Left colon (tissue), 2 donors: Measurements from ENCODE around the gene SLC25A18. TPM values are rescaled to one million over a fixed set of nuclear protein-coding genes. Genes with fewer than 3 reads are reported as not detected.
"Not testable (repeated sequence)": the region's sequence is repeated elsewhere in the genome, so short reads cannot be mapped to it uniquely, and the experiment has no call there.

ENCODE experiments used
- ATAC-seq: fragments of 200-7000 bp; cut with Tn5 transposase; one replicate; pipeline ENCODE4 v1.9.1; 2020; ENCODE audit warnings: mild to moderate bottlenecking, moderate library complexity
- DNase-seq, 2 donors: peaks; one replicate each; pipeline ENCODE4 v3.0.0-alpha.2; 2020
- intact Hi-C, 2 donors: fragments of 100-400 bp; cut with DNase I in 1 of 2; cut with micrococcal nuclease in 1 of 2; formaldehyde crosslinking; loops; one replicate each; pipeline versions ENCODE4 v1.11.2 to v1.14.0; 2022; cut with DNase I, micrococcal nuclease
- total RNA-seq, 2 donors: library from RNA; stranded (reverse); fragmentation: NEBNext Ultra II Directional; extraction: Animal tissue kit (Norgen Biotek cat#: 25700); gene quantifications; one replicate each; pipeline ENCODE4 v1.2.1, GENCODE V29; 2021
- donor health status: DM: no; HTN: no; CAD: no.
- donor health status: DM: yes; HTN: yes; CAD: no.

Gene SLC25A18
- total RNA-seq, 2 donors from 2014 or later = not detected

DNA sequence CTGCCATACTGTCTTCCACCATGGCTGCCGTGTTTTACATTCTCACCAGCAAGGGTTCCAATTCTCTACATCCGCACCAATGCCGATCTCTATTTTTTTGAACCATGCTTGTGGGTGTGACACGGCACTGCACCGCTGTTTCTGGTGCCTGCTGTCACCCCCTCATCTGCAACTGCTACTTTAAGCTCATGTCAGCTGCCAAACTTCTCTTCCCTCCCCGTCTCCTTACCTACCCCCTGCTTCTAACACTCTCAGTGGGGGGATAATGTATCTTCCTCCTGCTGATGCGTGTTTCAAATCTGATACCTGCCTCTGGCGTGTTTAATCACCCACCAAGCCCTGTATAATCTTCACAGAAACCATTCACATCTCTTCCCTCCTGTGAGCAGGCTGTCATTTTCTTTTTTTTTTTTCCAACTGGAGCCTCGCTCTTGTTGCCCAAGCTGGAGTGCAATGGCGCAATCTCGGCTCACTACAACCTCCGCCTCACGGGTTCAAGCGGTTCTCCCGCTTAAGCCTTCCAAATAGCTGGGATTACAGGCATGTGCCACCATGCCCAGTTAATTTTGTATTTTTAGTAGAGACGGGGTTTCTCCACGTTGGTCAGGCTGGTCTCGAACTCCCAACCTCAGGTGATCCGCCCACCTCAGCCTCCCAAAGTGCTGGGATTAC is 2.9 kb downstream of the SLC25A18 start:
- intact Hi-C loops, ATAC-seq, DNase-seq: not testable (repeated sequence)

DNA sequence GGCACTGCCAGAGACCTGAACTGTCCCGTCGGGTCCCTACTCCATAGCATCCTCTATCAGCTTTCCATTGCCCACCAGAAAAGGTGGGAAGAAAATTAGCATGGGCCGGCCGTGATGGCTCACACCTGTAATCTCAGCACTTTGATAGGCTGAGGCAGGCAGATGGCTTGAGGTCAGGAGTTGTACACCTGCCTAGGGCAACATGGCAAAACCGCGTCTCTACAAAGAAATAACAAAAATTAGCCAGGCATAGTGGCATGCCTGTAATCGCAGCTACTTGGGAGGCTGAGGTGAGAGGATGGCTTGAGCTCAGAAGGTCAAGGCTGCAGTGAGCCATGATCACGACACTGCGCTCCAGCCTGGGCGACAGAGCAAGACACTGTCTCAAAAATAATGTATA is 3.5 kb downstream of the SLC25A18 start:
- ATAC-seq = no peak
- intact Hi-C loops = no loop called here
- no peak for DNase-seq

DNA sequence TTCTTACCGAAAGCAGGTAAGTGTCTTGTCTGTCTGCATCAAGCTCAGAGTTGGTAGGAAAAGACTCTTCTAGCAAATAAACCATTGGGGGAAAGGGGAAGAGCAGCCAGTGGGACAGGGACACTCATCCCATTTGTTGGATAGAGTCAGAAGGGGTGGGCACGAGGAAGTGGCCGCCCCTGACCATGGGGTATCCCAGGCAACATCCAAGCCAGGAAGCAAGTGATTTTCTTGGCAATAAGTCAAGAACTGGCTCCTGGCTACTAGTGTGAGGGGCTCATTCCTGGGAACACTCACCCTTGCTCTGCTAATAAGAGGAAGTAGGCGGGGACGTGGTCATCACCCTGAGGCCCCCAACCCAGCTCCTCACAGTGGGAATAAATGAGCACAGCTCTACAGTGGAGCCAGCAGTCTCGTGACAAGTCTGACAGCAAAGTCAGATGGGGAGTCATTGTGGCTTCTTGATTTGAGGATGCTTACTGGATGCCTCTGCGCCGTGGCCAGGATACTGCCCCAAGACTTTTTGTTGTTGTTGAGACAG is 6.7 kb downstream of the SLC25A18 start:
- DNase-seq (no peak), ATAC-seq (no peak)
- intact Hi-C loops = no loop called here

DNA sequence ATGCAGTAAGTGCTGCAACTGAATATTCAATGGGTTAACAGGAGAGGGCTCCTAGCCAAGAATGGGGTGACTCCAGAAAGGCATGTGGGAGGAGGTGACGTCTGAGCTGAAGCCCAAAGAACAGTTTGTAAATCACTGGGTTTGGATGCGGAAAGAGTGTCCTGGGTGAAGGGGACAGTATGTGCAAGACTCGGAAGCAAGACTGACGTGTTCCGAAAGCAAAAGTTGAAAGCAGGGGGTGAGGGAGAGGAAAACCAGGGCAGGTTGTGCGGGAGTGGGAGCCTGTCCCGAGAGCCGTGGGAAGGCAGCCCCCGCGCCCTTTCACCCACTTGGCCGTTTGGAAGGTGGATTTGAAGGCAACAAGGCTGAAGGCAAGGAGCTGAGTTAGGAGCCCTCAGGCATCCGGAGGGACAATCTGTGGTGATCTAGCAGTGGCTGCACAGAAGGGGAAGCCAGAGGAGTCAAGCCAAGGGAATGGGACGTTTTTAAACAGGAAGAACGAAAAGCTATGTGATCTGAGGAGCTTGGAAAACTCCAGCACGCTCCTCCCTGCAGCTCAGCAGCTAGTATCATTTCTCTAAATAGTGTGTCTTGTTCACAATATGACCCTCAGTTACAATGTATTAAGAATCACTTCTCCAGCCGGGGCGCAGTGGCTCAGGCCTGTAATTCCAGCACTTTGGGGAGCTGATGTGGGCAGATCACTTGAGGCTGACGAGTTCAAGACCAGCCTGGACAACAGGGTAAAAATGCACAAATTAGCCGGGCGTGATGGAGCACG is 7.7 kb downstream of the SLC25A18 start:
- intact Hi-C loops = no loop called here
- peak; percentile 22 to 79 for DNase-seq
- ATAC-seq = peak; percentile 36

DNA sequence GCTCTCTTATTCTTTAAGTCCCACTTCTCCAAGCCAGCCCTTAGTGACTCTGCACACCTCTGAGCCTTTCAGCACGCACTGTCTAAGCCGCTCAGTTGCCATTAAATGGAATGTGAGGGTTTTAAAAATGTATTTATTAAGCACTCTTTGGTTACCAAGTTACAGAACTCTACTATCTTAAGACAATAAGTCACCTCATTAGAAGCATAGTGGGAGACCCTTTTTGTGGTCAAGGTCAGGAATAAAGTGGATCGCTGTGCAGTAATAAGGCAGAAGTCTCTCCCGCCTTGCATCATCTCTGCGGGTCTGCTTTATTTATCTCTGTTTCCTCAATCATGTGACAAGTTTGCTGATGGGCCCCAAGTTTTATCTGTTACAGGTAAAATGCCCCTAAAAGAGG is 11.9 kb downstream of the SLC25A18 start:
- intact Hi-C loops = no loop called here
- ATAC-seq = no peak

DNA sequence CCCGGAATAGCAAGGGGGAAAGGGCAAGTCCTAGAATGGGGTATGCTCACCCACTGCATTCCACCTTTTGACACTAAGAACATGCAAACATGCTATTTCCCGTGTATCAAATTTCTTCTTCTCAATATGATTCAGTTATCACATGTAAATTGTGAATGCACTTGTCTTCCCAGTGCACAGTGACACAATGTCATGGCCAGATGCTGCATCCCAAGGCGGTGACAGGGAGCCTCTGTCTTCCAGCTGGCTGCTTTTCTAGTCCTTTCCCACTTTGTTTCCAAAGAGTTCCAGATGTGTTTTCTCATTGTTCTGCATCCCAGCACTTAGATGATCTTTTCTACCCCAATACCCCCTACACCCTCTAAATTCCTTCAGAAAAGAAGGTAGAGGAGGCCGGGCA is 12.4 kb downstream of the SLC25A18 start:
- DNase-seq (no peak), ATAC-seq (no peak)
- intact Hi-C loops = no loop called here

More for the DNA sequence above, 11.9 kb downstream of the SLC25A18 start:
- no peak for DNase-seq

DNA sequence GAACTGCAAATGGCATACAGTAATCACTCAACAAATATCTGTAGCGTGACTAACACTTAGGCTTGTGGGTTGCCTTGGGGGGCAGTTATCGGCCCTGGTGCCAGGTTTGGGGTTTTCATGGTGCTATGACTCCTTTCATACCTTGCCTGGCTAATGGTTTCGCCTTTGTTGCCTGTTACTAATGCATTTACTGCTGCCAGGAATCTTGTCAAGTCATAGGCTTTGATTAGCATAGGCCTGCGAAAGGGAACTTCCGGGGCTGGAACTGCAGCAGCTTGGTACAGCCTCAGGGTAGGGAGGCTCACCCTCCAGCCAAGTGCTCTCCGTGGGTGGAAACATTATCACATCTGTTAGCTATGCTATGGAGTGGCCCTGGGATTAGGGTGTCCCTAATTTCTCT is 13.2 kb downstream of the SLC25A18 start:
- no peak for DNase-seq
- ATAC-seq = no peak
- intact Hi-C loops = no loop called here

DNA sequence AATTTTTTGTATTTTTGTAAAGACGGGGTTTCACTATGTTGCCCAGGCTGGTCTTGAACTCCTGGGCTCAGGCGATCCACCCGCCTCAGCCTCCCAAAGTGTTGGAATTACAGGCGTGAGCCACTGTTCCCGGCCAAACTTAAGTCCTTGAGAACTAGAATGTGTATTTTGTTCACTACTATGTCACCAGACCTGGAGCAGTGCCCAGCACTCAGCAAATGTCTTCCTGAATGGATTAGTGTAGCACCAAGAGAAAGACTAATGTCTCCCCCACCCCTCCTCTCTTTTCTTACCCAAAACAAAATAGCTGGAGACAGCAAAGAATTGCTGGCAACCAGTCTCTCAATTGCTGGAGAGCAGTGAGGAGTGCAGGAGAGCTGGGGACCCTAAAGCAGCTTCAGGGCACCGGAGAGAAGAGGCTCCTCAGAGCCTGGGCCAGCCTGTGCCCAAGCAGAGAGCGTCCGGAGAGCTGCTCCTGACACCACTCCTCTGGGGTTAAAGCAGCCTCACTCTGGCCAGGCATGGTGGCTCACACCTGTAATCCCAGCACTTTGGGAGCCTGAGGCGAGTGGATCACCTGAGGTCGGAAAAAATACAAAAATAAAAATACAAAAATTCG is 14.9 kb downstream of the SLC25A18 start:
- ATAC-seq = no peak
- peak in 1 of 2 donors; percentile 37 for DNase-seq
- intact Hi-C loops = no loop called here

DNA sequence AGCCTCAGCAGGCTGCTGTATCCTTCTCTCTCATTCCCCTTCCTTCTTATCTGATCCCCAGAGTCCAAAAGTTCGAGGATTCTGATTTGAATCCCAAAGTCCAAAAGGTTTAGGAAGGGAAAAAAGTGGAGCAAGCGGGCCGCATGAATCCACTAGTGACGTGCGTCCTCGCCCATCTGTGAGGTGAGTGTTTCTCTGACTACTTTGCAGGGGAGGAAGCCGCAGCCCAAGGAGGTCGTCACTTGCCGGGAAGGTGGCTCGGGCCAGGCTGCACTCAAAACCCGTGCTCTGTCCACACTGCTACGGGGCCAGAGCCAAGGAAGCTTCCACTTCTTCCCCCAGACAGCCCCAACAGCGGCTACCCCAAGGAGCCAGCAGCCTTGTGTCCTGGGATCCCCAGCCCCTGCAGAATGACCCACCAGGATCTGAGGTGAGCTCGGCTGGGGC is 16.3 kb downstream of the SLC25A18 start:
- DNase-seq (no peak), ATAC-seq (no peak)
- intact Hi-C loops = no loop called here

DNA sequence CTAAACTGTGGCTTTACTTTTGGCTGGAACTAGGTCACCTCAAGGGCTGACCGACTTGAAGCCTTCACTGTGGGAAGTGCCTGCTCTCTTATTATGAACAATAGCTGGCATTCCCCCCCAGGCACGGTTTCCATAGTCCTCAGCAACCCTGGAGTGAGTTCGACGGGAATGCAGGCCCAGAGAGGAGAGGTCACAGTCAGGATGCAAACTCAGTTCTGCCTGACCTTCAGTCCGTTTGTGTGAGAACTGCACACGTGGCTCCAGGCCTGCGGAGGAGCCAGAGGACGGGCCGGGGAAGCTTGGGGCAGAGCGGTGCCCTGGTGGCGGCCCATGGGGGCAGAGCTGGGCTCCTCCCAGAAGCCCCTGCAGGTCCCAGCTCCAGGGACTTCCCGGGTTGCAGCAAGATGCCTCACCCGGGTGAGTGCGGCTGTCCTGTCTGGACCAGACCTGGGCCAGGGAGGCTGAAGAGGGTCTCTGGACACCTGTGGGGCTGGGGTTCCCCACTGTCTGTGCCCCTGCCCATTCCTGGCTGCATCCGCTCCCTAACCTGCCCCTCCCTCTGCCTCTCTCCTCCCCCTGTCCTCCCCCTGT is 17.2 kb downstream of the SLC25A18 start:
- no peak for ATAC-seq
- intact Hi-C loops = no loop called here

DNA sequence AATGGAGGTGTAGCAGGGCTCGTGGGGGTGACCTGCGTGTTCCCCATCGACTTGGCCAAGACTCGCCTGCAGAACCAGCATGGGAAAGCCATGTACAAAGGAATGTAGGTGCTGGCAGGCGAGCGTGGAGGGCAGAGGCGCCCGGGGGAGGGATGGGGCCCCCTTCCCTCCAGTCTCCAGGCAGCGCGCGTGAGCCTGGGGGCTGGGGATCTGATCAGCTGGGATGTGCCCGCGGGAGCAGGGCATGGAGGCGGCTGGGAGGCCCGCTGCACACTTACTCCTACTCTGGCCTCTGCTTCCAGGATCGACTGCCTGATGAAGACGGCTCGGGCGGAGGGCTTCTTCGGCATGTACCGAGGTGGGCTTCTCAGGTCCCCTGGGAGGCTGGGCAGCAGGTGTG is 17.8 kb downstream of the SLC25A18 start:
- DNase-seq = no peak
- ATAC-seq = no peak
- intact Hi-C loops = no loop called here

More for the DNA sequence above, 17.2 kb downstream of the SLC25A18 start:
- no peak for DNase-seq

DNA sequence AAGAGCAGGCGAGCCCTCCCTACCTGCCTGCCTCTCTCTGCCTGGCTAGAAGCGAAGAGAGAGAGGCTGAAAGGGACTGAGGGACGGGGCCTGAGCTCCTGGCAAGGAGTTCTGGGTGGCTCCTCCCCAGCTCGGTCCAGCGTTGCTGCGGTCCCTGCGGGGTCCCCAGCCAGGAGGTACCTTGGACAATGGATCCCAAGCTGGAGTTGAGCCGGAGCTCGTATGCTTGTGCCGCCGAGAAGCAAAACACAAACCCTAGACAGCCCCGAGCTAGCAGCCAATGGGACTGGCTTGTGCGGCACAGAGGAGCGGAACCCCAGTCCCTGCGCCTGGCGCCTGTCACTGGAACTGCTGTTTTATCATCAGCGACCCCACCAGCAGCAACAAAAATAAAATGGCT is 18.3 kb downstream of the SLC25A18 start:
- DNase-seq (no peak), ATAC-seq (no peak)
- intact Hi-C loops = no loop called here

DNA sequence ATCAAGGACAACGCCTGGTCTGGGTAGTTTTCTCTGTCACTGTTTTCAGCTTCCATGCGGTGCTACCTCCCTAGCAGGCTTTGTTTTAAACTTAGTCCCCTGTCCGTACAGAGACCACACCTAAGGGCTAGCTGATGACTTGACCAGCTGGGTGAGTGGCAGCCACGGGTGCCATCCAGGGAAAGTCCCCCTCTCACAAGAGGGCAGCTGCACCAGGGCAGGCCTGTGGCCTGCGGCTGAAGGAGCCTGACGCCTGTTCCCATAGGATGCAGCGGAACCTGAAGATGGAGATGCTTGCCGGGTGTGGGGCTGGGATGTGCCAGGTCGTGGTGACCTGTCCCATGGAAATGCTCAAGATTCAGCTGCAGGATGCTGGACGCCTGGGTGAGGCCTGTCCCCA is 19.9 kb downstream of the SLC25A18 start:
- DNase-seq (no peak), ATAC-seq (no peak)
- intact Hi-C loops = no loop called here

DNA sequence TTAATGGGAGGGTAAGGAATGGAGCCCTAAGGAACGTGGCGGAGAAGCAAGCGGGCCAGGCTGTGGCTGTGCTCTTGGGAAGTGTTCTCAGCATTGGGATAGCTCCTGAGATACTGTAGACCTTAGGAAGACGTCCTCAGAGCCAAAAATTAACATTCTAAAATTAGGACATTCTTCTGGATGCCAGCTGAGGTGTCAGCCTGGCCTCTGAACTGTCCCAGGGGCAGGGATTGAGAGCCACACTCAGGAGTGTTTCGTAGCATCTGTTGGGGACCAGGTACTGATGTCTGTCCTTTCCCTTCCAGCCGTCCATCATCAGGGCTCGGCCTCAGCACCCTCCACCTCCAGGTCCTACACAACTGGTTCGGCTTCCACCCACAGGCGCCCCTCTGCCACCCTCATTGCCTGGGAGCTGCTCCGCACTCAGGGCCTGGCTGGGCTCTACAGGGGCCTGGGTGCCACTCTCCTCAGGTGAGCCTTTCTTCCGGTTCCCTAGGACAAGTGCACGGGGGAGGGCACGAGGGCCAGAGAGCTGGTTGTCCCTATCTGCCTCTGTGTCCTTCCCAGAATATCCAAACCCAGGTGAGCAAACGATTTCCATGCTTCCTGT is 23.6 kb downstream of the SLC25A18 start:
- ATAC-seq (no peak), DNase-seq (no peak)
- intact Hi-C loops = no loop called here

DNA sequence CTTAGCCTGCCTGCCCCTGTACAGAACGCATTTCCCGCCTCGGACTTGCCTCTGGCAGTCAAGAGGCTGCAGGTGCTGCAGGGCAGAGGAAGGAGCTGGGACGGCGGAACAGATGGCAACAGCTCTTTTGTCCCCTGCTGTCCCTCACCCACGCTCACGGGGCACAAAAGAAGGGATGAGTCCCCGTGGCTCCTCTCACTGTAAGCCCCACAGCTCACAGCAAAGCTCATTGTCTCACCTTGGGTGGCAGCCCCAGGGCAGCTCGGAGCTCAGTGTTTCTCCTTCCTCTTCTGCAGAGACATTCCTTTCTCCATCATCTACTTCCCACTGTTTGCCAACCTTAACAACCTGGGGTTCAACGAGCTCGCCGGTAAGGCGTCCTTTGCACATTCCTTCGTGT is 24.3 kb downstream of the SLC25A18 start:
- no peak for ATAC-seq
- DNase-seq = no peak
- intact Hi-C loops = no loop called here

DNA sequence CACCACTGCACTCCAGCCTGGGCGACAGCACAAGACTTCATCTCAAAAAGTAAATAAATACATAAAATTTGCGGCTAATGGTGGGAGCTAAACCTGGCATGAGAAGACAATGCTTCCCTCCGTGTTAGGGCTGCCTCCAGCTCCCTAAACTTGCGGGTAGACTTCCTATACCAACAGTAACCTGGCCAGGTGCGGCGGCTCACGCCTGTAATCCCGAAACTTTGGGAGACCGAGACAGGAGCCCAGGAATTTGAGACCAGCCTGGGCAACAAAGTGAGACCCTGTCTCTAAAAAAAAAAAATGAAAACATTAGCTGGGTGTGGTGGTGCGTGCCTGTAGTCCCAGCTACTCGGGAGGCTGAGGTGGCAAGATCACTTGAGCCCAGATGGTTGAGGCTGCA is 25.3 kb downstream of the SLC25A18 start:
- no peak for DNase-seq
- ATAC-seq = no peak
- intact Hi-C loops = no loop called here

DNA sequence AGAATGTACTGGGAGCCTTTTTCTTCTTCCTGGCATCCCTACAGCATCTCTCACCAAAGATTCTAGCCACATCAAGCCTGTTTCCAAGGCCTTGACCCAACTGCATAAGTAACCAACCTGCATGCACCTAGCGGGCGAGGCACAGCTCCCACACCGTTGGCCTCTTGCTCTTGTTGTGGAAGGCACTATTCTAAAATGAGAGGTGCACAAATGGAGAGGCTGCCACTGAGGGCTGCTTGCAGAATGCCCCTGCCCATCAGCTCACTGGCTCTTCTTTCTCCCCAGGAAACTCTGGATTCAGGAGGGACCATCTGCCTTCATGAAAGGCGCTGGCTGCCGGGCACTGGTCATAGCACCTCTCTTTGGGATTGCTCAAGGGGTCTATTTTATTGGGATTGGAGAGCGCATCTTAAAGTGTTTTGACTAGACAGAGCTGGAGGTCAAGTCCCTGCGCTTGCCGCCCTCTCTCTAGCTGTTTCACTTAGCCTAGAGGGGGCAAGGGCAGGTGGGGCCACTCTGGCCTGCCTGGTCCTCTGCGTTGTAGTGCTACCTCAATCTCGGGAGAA is 26.6 kb downstream of the SLC25A18 start:
- intact Hi-C loops = no loop called here
- ATAC-seq (peak; percentile 11), DNase-seq (no peak)

DNA sequence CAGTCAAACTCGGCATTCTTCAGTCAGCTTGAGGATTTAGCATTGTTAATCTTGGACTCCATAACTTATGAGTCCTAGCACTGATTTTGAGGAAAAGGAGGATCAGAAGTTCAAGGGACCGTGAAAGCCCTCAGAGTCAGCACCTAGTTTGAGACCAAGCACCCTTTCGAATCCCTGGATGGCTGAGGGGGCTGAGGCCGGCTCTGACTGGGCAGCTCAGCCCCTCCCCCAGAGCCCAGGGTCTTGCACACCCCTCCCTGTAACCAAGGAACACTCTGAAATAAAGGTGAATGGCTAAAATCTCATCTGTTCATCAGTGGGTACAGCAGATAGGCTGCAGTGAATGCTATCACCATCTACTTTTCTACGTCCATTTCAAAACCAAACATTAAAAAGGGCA is 27.3 kb downstream of the SLC25A18 start:
- DNase-seq = no peak
- no peak for ATAC-seq

DNA sequence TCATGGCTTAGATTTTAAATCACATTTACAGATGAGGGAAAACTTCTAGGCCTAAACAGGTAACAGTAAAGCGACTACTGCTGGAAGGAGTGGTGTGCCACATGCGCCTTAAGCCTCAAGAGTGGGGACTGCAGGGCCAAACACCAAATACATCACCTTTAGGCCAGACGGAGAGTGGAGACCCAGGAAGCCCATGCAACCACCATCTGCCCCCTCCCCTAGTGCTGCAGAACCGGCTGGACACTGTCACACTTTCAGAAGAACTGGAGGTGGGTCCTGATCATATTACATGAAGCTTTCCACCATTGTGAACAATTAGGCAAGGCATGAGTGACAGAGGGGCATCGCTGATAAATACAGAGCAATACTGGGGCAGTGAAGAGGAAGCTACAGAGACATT is 28.9 kb downstream of the SLC25A18 start:
- ATAC-seq = no peak
- intact Hi-C loops = no loop called here
- no peak for DNase-seq

More for the DNA sequence above, 27.3 kb downstream of the SLC25A18 start:
- intact Hi-C loops = no loop called here
